K562 (cell line): Measurements from ENCODE around the gene WNK2.

Experiments
- ATF1 ChIP-seq, 2 experiments: fragments of 450-650 bp in 1 of 2; IDR thresholded peaks; 2 replicates each; pipeline ENCODE4 v1.6.1; 2016; ENCODE audit warnings: missing compliant biosample characterization in 1 of 2, missing genetic modification characterization in 1 of 2
- CBFB ChIP-seq: sonication (generic); formaldehyde crosslinking; IDR thresholded peaks from 2 replicates; pipeline ENCODE4 v1.4.0; 2020; ENCODE audit warnings: mild to moderate bottlenecking, missing genetic modification reagents
- CREB5 ChIP-seq: fragments of 250-450 bp; sonication (Bioruptor Pico); IDR thresholded peaks from 2 replicates; pipeline ENCODE4 v1.5.0; 2020; ENCODE audit warnings: mild to moderate bottlenecking
- JUNB ChIP-seq: fragments of 450-650 bp; formaldehyde crosslinking; conservative IDR thresholded peaks from 2 replicates; pipeline ENCODE4 v1.4.0; 2020; ENCODE audit warnings: mild to moderate bottlenecking
- MAFK ChIP-seq: IDR thresholded peaks from 2 replicates; pipeline ENCODE4 v1.6.1; 2011; ENCODE audit warnings: low read length, improper control_type of control experiment
- MAX ChIP-seq: sonication (generic); formaldehyde crosslinking; IDR thresholded peaks from 2 replicates; pipeline ENCODE4 v1.9.0; 2022; ENCODE audit warnings: mild to moderate bottlenecking, missing genetic modification reagents
- ZNF408 ChIP-seq: fragments of 250-450 bp; sonication (Bioruptor Pico); IDR thresholded peaks from 2 replicates; pipeline ENCODE4 v1.4.0; 2020; ENCODE audit warnings: low read depth, mild to moderate bottlenecking, moderate library complexity
- TF ChIP-seq, protein P1 (sequence below): fragments of 450-650 bp; IDR thresholded peaks from 2 replicates; pipeline ENCODE4 v1.6.1; 2016; ENCODE audit warnings: missing biosample characterization, missing genetic modification characterization
- TF ChIP-seq, protein P2 (sequence below): IDR thresholded peaks from 2 replicates; pipeline ENCODE4 v1.6.1; 2014; ENCODE audit warnings: antibody characterized with exemption
- TF ChIP-seq, protein P3 (sequence below), 3 experiments: IDR thresholded peaks in 2 of 3; conservative IDR thresholded peaks in 1 of 3; 2 replicates each; pipeline ENCODE4 v1.5.1; 2011 to 2012; ENCODE audit warnings: low read length in 3 of 3, mild to moderate bottlenecking in 3 of 3, control low read depth in 2 of 3, improper control_type of control experiment in 1 of 3, inconsistent platforms in 1 of 3, low read depth in 1 of 3, mixed read lengths in 1 of 3, moderate library complexity in 1 of 3; ENCODE audit not compliant: insufficient read depth in 2 of 3
- TF ChIP-seq, protein P4 (sequence below): fragments of 200-800 bp; sonication (Bioruptor generic); IDR thresholded peaks from 2 replicates; pipeline ENCODE4 v1.6.1; 2017; ENCODE audit warnings: missing genetic modification characterization, missing compliant biosample characterization

- TF ChIP-seq, protein P1, sequence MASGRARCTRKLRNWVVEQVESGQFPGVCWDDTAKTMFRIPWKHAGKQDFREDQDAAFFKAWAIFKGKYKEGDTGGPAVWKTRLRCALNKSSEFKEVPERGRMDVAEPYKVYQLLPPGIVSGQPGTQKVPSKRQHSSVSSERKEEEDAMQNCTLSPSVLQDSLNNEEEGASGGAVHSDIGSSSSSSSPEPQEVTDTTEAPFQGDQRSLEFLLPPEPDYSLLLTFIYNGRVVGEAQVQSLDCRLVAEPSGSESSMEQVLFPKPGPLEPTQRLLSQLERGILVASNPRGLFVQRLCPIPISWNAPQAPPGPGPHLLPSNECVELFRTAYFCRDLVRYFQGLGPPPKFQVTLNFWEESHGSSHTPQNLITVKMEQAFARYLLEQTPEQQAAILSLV (tag), result no peak
- TF ChIP-seq, protein P2, sequence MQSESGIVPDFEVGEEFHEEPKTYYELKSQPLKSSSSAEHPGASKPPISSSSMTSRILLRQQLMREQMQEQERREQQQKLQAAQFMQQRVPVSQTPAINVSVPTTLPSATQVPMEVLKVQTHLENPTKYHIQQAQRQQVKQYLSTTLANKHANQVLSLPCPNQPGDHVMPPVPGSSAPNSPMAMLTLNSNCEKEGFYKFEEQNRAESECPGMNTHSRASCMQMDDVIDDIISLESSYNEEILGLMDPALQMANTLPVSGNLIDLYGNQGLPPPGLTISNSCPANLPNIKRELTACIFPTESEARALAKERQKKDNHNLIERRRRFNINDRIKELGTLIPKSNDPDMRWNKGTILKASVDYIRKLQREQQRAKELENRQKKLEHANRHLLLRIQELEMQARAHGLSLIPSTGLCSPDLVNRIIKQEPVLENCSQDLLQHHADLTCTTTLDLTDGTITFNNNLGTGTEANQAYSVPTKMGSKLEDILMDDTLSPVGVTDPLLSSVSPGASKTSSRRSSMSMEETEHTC, result no peak
- TF ChIP-seq MAFK (no peak), ATF1 (CRISPR knock-in tag; IDR thresholded peaks at IDR 0.05) (no peak), ATF1 (tag; IDR thresholded peaks at IDR 0.05) (no peak), CREB5 (CRISPR knock-in tag) (no peak), ZNF408 (CRISPR knock-in tag) (no peak), MAX (CRISPR knock-in tag) (no peak), JUNB (no peak), CBFB (CRISPR knock-in tag) (no peak)
- TF ChIP-seq, protein P3, sequence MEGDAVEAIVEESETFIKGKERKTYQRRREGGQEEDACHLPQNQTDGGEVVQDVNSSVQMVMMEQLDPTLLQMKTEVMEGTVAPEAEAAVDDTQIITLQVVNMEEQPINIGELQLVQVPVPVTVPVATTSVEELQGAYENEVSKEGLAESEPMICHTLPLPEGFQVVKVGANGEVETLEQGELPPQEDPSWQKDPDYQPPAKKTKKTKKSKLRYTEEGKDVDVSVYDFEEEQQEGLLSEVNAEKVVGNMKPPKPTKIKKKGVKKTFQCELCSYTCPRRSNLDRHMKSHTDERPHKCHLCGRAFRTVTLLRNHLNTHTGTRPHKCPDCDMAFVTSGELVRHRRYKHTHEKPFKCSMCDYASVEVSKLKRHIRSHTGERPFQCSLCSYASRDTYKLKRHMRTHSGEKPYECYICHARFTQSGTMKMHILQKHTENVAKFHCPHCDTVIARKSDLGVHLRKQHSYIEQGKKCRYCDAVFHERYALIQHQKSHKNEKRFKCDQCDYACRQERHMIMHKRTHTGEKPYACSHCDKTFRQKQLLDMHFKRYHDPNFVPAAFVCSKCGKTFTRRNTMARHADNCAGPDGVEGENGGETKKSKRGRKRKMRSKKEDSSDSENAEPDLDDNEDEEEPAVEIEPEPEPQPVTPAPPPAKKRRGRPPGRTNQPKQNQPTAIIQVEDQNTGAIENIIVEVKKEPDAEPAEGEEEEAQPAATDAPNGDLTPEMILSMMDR (IDR thresholded peaks at IDR 0.05 in 2 of 3, conservative IDR thresholded peaks at IDR 0.05 in 1 of 3; ENCODE audit: insufficient read depth in 2 of 3, low read depth in 1 of 3, low read length in 3 of 3), result no peak
- TF ChIP-seq, protein P4, sequence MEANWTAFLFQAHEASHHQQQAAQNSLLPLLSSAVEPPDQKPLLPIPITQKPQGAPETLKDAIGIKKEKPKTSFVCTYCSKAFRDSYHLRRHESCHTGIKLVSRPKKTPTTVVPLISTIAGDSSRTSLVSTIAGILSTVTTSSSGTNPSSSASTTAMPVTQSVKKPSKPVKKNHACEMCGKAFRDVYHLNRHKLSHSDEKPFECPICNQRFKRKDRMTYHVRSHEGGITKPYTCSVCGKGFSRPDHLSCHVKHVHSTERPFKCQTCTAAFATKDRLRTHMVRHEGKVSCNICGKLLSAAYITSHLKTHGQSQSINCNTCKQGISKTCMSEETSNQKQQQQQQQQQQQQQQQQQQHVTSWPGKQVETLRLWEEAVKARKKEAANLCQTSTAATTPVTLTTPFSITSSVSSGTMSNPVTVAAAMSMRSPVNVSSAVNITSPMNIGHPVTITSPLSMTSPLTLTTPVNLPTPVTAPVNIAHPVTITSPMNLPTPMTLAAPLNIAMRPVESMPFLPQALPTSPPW, result no peak
Observed at GRCh38 chr9:93222890-93223259, 38.9 kb downstream of the WNK2 start.
